Osteocyte (in vitro differentiated cells): ENCODE data around the gene METAP1D. TPM values are rescaled to one million over a fixed set of nuclear protein-coding genes. Genes with fewer than 3 reads are reported as not detected.

Experiments used
- DNase-seq: peaks from one replicate; pipeline ENCODE4 v3.0.0; 2021; ENCODE audit warnings: mixed read lengths; ENCODE audit not compliant: unreplicated experiment; ENCODE audit errors: extremely low spot score
- H3K27ac Mint-ChIP-seq: one replicate; pipeline ENCODE4 v1.8.0; 2021; ENCODE audit warnings: mild to moderate bottlenecking, mixed read lengths; ENCODE audit not compliant: unreplicated experiment
- H3K27me3 Mint-ChIP-seq: one replicate; pipeline ENCODE4 v1.8.0; 2021; ENCODE audit warnings: mixed read lengths; ENCODE audit not compliant: unreplicated experiment
- H3K36me3 Mint-ChIP-seq: one replicate; pipeline ENCODE4 v1.8.0; 2021; ENCODE audit warnings: mixed read lengths; ENCODE audit not compliant: unreplicated experiment
- H3K4me1 Mint-ChIP-seq: one replicate; pipeline ENCODE4 v1.8.0; 2021; ENCODE audit warnings: mixed read lengths; ENCODE audit not compliant: unreplicated experiment
- H3K4me3 Mint-ChIP-seq: one replicate; pipeline ENCODE4 v1.8.0; 2021; ENCODE audit warnings: mild to moderate bottlenecking, moderate library complexity, mixed read lengths; ENCODE audit not compliant: unreplicated experiment
- H3K9me3 Mint-ChIP-seq: one replicate; pipeline ENCODE4 v1.8.0; 2021; ENCODE audit warnings: mixed read lengths; ENCODE audit not compliant: unreplicated experiment
- total RNA-seq: library from RNA; stranded (reverse); gene quantifications from 2 replicates; pipeline ENCODE4 v1.2.1, GENCODE V29; 2021
- TF ChIP-seq, protein P1 (sequence below): fragments of 200-600 bp; sonication (generic); IDR thresholded peaks from 2 replicates; pipeline ENCODE4 v1.5.0; 2021; ENCODE audit warnings: antibody characterized with exemption, mild to moderate bottlenecking, moderate library complexity

The METAP1D gene
- total RNA-seq, 1 donor from 2014 or later = 8.5 TPM

DNA sequence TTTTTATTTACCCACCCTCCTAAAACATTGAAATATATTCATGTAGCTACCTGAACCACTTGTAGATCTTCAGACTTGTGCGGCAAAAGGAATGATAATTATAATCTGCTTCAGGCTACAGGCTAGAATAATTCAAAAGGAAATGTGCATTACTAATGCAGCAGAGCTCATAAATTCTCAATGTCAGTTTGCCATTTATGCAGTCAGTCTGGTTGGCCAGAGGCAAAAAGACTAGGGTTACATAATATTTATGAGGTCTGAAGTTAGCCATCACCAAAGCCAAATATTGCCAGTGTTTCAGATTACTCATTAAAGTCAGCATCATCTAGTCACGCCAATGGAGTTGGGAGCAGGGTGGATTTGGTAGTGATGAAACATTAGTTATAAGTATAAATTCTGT, 38.9 kb downstream of the METAP1D start:
- TF ChIP-seq, protein P1, sequence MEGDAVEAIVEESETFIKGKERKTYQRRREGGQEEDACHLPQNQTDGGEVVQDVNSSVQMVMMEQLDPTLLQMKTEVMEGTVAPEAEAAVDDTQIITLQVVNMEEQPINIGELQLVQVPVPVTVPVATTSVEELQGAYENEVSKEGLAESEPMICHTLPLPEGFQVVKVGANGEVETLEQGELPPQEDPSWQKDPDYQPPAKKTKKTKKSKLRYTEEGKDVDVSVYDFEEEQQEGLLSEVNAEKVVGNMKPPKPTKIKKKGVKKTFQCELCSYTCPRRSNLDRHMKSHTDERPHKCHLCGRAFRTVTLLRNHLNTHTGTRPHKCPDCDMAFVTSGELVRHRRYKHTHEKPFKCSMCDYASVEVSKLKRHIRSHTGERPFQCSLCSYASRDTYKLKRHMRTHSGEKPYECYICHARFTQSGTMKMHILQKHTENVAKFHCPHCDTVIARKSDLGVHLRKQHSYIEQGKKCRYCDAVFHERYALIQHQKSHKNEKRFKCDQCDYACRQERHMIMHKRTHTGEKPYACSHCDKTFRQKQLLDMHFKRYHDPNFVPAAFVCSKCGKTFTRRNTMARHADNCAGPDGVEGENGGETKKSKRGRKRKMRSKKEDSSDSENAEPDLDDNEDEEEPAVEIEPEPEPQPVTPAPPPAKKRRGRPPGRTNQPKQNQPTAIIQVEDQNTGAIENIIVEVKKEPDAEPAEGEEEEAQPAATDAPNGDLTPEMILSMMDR = no peak
- no peak for DNase-seq

DNA sequence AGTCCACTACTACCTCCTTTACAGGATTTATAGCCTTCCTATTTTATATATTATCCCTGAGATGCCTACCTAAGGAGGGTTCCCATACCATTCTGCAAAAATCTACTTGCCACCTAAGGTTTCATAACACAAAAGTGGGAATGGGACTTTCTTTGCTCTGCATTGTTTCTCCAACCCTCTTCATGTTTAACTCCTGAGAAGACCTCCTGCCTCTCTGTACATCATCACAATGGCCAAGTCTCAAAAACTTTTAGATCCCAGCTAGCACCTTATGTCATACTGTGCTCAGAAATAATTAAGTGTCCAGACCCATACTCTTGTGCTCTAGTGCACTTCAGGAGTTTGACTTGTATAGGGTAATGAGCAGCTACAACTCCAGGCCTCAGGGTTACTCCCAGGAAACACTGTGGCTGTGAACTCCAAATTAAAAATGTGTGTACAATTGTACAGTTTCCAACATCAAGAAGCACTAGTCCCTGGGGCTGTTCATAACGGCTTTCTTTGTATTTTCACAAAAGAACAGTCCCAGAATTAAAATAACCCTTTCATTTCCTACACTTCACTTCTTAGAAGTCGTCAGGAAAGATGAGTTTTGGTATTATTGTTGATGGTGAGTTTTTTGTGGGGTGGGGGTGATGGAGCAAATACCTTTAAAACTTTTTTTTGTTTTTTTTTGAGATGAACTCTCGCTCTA, 39.4 kb downstream of the METAP1D start:
- Mint-ChIP-seq H3K4me1 (peaks cover 26% of the 10 kb centered on the region), H3K9me3 (no peaks in the 10 kb centered on the region), H3K27ac (peak overlapping the region; percentile 76), H3K27me3 (no peaks in the 10 kb centered on the region), H3K36me3 (no peaks in the 10 kb centered on the region), H3K4me3 (no peak overlapping the region)
- DNase-seq = no peak
- TF ChIP-seq, protein P1 = no peak

More for the DNA sequence above, 38.9 kb downstream of the METAP1D start:
- no peak overlapping the region for H3K4me3 Mint-ChIP-seq
- H3K4me1 Mint-ChIP-seq = peaks cover 26% of the 10 kb centered on the region
- H3K27me3 Mint-ChIP-seq = no peaks in the 10 kb centered on the region
- H3K9me3 Mint-ChIP-seq = no peaks in the 10 kb centered on the region
- no peaks in the 10 kb centered on the region for H3K36me3 Mint-ChIP-seq
- peak overlapping the region; percentile 76 for H3K27ac Mint-ChIP-seq

DNA sequence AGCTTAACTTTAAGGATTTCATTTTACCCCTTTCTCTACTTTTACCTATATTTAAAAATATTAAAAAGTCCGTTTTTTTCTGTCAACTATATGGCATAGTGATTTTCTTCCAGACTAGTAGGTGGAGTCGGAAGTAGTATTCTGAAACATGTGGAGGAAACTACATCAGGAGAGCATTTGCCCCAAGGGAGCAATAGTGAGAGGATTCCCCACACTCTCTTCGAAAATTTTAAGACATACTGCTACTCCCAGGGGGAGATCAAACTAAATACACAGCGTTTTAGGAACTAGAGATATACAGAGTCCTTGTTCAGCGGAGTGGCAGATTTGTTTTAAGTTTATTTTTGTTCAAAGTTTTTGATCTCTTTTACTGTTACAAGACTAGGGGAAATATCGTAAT, 40.6 kb downstream of the METAP1D start:
- TF ChIP-seq, protein P1 = no peak
- Mint-ChIP-seq H3K9me3 (no peaks in the 10 kb centered on the region), H3K27ac (no peak overlapping the region), H3K4me3 (no peak overlapping the region), H3K27me3 (no peaks in the 10 kb centered on the region), H3K36me3 (no peaks in the 10 kb centered on the region), H3K4me1 (peaks cover 26% of the 10 kb centered on the region)
- no peak for DNase-seq

DNA sequence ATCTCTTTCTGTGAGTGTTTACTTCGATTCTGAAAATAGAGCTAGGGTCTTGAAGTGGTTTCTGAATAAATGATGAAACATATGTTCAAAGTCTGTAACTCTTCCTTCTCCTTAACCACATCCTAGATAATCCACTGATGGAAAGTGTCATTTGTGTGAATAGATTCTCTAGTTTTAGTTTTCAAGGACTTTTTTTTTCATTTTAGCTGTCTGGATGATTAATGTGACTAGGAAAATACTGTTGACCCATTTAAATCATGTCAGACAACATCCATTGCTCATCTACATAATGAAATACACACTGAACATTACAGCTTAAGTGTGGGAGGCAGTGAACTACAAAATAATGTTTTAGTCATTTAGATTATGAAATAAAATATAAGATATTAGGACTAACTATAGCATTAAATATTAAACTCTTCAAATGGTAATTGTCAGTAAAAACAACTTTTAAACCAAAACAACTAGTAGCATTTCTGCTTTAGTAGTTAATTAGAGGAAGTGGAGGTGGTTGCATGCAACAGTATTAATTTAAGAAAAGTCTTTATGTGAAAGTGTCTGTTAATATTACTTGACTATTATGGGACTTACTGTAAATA, 46.4 kb downstream of the METAP1D start:
- Mint-ChIP-seq H3K27me3 (no peaks in the 10 kb centered on the region), H3K36me3 (no peaks in the 10 kb centered on the region), H3K27ac (no peak overlapping the region), H3K4me3 (no peak overlapping the region), H3K4me1 (peaks cover 9% of the 10 kb centered on the region), H3K9me3 (no peaks in the 10 kb centered on the region)
- no peak for DNase-seq
- TF ChIP-seq, protein P1 = no peak

DNA sequence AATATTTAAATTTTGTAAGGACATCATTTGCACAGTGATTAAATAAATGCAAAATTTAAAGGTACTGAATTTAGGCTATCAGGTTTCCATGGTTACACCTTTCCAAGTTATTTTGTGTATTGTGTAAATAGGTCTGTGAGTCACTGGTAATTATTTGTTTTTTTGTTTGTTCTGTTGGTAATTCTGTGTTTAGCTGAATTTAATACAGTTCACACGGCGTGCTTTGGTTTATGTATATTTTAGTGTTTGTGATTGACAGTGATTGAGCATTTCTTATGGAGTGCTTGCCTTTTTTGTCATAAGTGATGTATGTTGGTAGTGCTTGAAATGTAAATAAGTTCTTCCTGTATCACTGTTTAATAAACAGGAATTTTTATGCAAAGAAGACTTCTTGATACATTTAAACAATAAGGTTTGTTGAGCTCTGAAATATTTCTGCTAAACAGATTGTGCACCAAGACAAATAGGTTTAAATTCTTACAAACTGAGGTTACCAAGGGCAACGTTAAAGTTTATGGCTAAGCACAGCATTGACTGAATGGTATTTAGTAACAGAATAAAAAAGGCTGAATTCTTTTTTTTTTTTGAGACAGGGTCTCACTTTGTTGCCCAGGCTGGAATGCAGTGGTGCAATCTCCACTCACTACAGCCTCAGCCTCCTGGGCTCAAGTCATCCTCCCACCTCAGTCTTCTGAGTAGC, 47.3 kb downstream of the METAP1D start:
- H3K9me3 Mint-ChIP-seq = no peaks in the 10 kb centered on the region
- TF ChIP-seq, protein P1 = no peak
- H3K27me3 Mint-ChIP-seq = no peaks in the 10 kb centered on the region
- no peak for DNase-seq
- H3K4me1 Mint-ChIP-seq = peaks cover 17% of the 10 kb centered on the region
- no peak overlapping the region for H3K27ac Mint-ChIP-seq
- H3K36me3 Mint-ChIP-seq = no peaks in the 10 kb centered on the region
- H3K4me3 Mint-ChIP-seq = no peak overlapping the region
